H1 (cell line): ENCODE results near the gene ALG3. TPM values are rescaled to one million over a fixed set of nuclear protein-coding genes. Genes with fewer than 3 reads are reported as not detected.

Experiments
- CTCF ChIA-PET: fragments of 300-600 bp; sonication (Branson Sonifier 250); formaldehyde crosslinking; loops from one replicate; lab custom pipeline; 2021; ENCODE audit not compliant: partially characterized antibody; lab: Charles Lee
- POLR2A ChIA-PET: fragments of 300-600 bp; sonication (Branson Sonifier 250); formaldehyde crosslinking; loops from one replicate; lab custom pipeline; 2021; ENCODE audit warnings: inconsistent platforms; ENCODE audit not compliant: partially characterized antibody; lab: Charles Lee
- DNase-seq, 2 experiments: peaks; one replicate each; pipeline versions ENCODE4 v3.0.0 to v3.0.0-alpha.2; 2010 to 2022; ENCODE audit warnings: low spot score in 2 of 2, low read depth in 1 of 2, mixed read lengths in 1 of 2
- FAIRE-seq: peaks from 2 replicates; lab custom pipeline; 2011; peaks lifted over from hg19 to GRCh38; lab: Jason Lieb, UNC
- H2AFZ ChIP-seq: 2 replicates; pipeline ENCODE4 v1.8.1; 2012; ENCODE audit warnings: low read length, inconsistent platforms
- H2AK5ac ChIP-seq: 2 replicates; pipeline ENCODE4 v1.6.1; 2013; ENCODE audit warnings: low read depth, low read length
- H2BK120ac ChIP-seq: replicated peaks from 2 replicates; pipeline ENCODE3; 2013; ENCODE audit warnings: low read depth, low read length, inconsistent platforms
- H2BK12ac ChIP-seq: 2 replicates; pipeline ENCODE4 v1.6.1; 2013; ENCODE audit warnings: low read depth, low read length
- H2BK15ac ChIP-seq: 2 replicates; pipeline ENCODE4 v1.6.1; 2013; ENCODE audit warnings: low read length
- H2BK20ac ChIP-seq: 2 replicates; pipeline ENCODE4 v1.6.1; 2013; ENCODE audit warnings: low read length
- H2BK5ac ChIP-seq: 2 replicates; pipeline ENCODE4 v1.6.1; 2013; ENCODE audit warnings: low read depth, low read length
- H3K14ac ChIP-seq: 2 replicates; pipeline ENCODE4 v1.6.1; 2013; ENCODE audit warnings: inconsistent platforms; ENCODE audit not compliant: insufficient read length
- H3K18ac ChIP-seq: 2 replicates; pipeline ENCODE4 v1.6.1; 2013; ENCODE audit warnings: low read length; ENCODE audit errors: extremely low read depth
- H3K23ac ChIP-seq: 2 replicates; pipeline ENCODE4 v1.6.1; 2013; ENCODE audit warnings: inconsistent platforms; ENCODE audit not compliant: insufficient read length
- H3K23me2 ChIP-seq: 2 replicates; pipeline ENCODE4 v1.6.1; 2013; ENCODE audit warnings: low read depth, low read length
- H3K27ac ChIP-seq: 2 replicates; pipeline ENCODE4 v1.6.1; 2011; ENCODE audit warnings: low read depth, low read length, inconsistent platforms
- H3K27me3 ChIP-seq, 4 experiments: replicated peaks in 1 of 4; 1 replicate in 1 of 4; 2 replicates in 3 of 4; pipeline versions ENCODE4 v1.6.1 to v1.8.1; 2011 to 2013; ENCODE audit warnings: low read length in 3 of 4, mild to moderate bottlenecking in 3 of 4, inconsistent platforms in 2 of 4, mixed read lengths in 2 of 4, moderate library complexity in 1 of 4; ENCODE audit not compliant: control insufficient read depth in 3 of 4, insufficient read depth in 3 of 4; ENCODE audit errors: extremely low read depth in 1 of 4
- H3K36me3 ChIP-seq, 4 experiments: 2 replicates each; pipeline versions ENCODE4 v1.6.1 to v1.8.1; 2011 to 2013; ENCODE audit warnings: mild to moderate bottlenecking in 4 of 4, low read length in 3 of 4, moderate library complexity in 2 of 4, control low read depth in 1 of 4, inconsistent platforms in 1 of 4; ENCODE audit not compliant: insufficient read depth in 4 of 4, control insufficient read depth in 2 of 4
- H3K4ac ChIP-seq: replicated peaks from 2 replicates; pipeline ENCODE3; 2013; ENCODE audit warnings: low read length, low read depth, mixed read lengths, inconsistent platforms; ENCODE audit not compliant: insufficient read length
- H3K4me1 ChIP-seq, 4 experiments: replicated peaks in 1 of 4; 1 replicate in 1 of 4; 2 replicates in 3 of 4; pipeline versions ENCODE4 v1.6.1 to v1.8.1; 2011 to 2013; ENCODE audit warnings: low read length in 3 of 4, inconsistent platforms in 2 of 4, mixed read lengths in 1 of 4; ENCODE audit not compliant: insufficient read depth in 4 of 4, control insufficient read depth in 3 of 4
- H3K4me2 ChIP-seq, 2 experiments: 2 replicates each; pipeline versions ENCODE4 v1.6.1 to v1.8.1; 2011 to 2013; ENCODE audit warnings: low read depth in 2 of 2, low read length in 2 of 2, control low read depth in 1 of 2, inconsistent platforms in 1 of 2, mild to moderate bottlenecking in 1 of 2; ENCODE audit not compliant: insufficient read depth in 1 of 2
- H3K4me3 ChIP-seq, 4 experiments: fragments of 200-600, 300-600 bp in 1 of 4; sonication (generic), shearing (Covaris generic), sonication (Bioruptor Twin) in 1 of 4; 2 replicates each; pipeline versions ENCODE4 v1.5.1 to v1.8.1; 2011 to 2016; ENCODE audit warnings: low read length in 4 of 4, low read depth in 3 of 4, control low read depth in 2 of 4, inconsistent platforms in 2 of 4, mild to moderate bottlenecking in 2 of 4, mixed read lengths in 1 of 4, moderate library complexity in 1 of 4; ENCODE audit not compliant: insufficient read depth in 2 of 4; ENCODE audit errors: extremely low read depth in 1 of 4
- H3K56ac ChIP-seq: replicated peaks from 2 replicates; pipeline ENCODE3; 2013; ENCODE audit warnings: low read depth, mild to moderate bottlenecking, mixed read lengths, low read length, inconsistent platforms; ENCODE audit not compliant: insufficient read length
- H3K79me1 ChIP-seq: 2 replicates; pipeline ENCODE4 v1.6.1; 2013; ENCODE audit warnings: low read depth, low read length, control low read depth
- H3K79me2 ChIP-seq, 2 experiments: 2 replicates each; pipeline versions ENCODE4 v1.6.1 to v1.8.1; 2012 to 2013; ENCODE audit warnings: low read length in 2 of 2, mild to moderate bottlenecking in 2 of 2, inconsistent platforms in 1 of 2; ENCODE audit not compliant: insufficient read depth in 2 of 2, control insufficient read depth in 1 of 2
- H3K9ac ChIP-seq, 4 experiments: replicated peaks in 1 of 4; 1 replicate in 1 of 4; 2 replicates in 3 of 4; pipeline versions ENCODE4 v1.6.1 to v1.8.1; 2011 to 2013; ENCODE audit warnings: low read depth in 3 of 4, low read length in 3 of 4, control low read depth in 2 of 4, mild to moderate bottlenecking in 2 of 4, moderate library complexity in 2 of 4, inconsistent platforms in 1 of 4; ENCODE audit errors: extremely low read depth in 1 of 4
- H3K9me3 ChIP-seq, 2 experiments: 2 replicates each; pipeline versions ENCODE4 v1.6.1 to v1.8.1; 2012 to 2013; ENCODE audit warnings: mild to moderate bottlenecking in 2 of 2, moderate library complexity in 2 of 2, control low read depth in 1 of 2, inconsistent platforms in 1 of 2, low read depth in 1 of 2, low read length in 1 of 2, mixed read lengths in 1 of 2; ENCODE audit not compliant: insufficient read depth in 2 of 2
- H4K20me1 ChIP-seq, 2 experiments: replicated peaks in 1 of 2; 2 replicates each; pipeline versions ENCODE3 to v1.8.1; 2011 to 2013; ENCODE audit warnings: inconsistent platforms in 2 of 2, low read length in 2 of 2, mild to moderate bottlenecking in 1 of 2; ENCODE audit not compliant: insufficient read depth in 2 of 2, control insufficient read depth in 1 of 2
- H4K5ac ChIP-seq: 2 replicates; pipeline ENCODE4 v1.6.1; 2013; ENCODE audit warnings: low read length, low read depth, mixed read lengths, inconsistent platforms; ENCODE audit not compliant: insufficient read length
- H4K8ac ChIP-seq: 2 replicates; pipeline ENCODE4 v1.8.0; 2013; ENCODE audit warnings: mild to moderate bottlenecking, moderate library complexity, low read length, inconsistent platforms; ENCODE audit not compliant: insufficient read depth; ENCODE audit errors: extremely low read depth
- H4K91ac ChIP-seq: replicated peaks from 2 replicates; pipeline ENCODE3; 2013; ENCODE audit warnings: low read length, mixed read lengths, inconsistent platforms; ENCODE audit not compliant: insufficient read length
- ASH2L ChIP-seq: fragments of 200-600, 300-600 bp; sonication (generic); IDR thresholded peaks from one replicate; pipeline ENCODE4 v1.7.1; 2017; ENCODE audit warnings: low read length
- CTCF ChIP-seq, 3 experiments: IDR thresholded peaks; 1 replicate in 2 of 3; 2 replicates in 1 of 3; pipeline versions ENCODE4 v1.5.1 to v1.6.1; 2011; ENCODE audit warnings: low read length in 3 of 3, mild to moderate bottlenecking in 3 of 3, inconsistent platforms in 2 of 3, low read depth in 1 of 3, moderate library complexity in 1 of 3; ENCODE audit not compliant: insufficient read depth in 1 of 3; ENCODE audit errors: control extremely low read depth in 1 of 3
- RAD21 ChIP-seq, 2 experiments: IDR thresholded peaks in 1 of 2; conservative IDR thresholded peaks in 1 of 2; 2 replicates each; pipeline ENCODE4 v1.6.1; 2011; ENCODE audit warnings: low read depth in 2 of 2, low read length in 2 of 2, improper control_type of control experiment in 1 of 2, inconsistent platforms in 1 of 2, mild to moderate bottlenecking in 1 of 2, moderate library complexity in 1 of 2
- YY1 ChIP-seq: IDR thresholded peaks from 2 replicates; pipeline ENCODE4 v1.6.1; 2011; ENCODE audit warnings: low read depth, mild to moderate bottlenecking, low read length
- WGBS, 2 experiments: shearing (Covaris generic) in 1 of 2; methylation state at CpG; one replicate each; pipeline versions ENCODE4 v1.1.6 to v1.1.7; 2013 to 2015; ENCODE audit warnings: low lambda C conversion rate in 2 of 2, mixed read lengths in 2 of 2, inconsistent platforms in 1 of 2, low coverage in 1 of 2, missing lambda C conversion rate in 1 of 2; ENCODE audit not compliant: insufficient replicate concordance in 2 of 2, insufficient coverage in 1 of 2, insufficient read length in 1 of 2; ENCODE audit errors: extremely low coverage in 1 of 2, missing lambda C conversion rate in 1 of 2; 5-methylcytosine and 5-hydroxymethylcytosine counted together
- polyA plus RNA-seq, 7 experiments: library from polyadenylated mRNA; depleted of rRNA in 3 of 7; stranded (reverse) in 5 of 7; unstranded in 2 of 7; fragments of >200 nt in 5 of 7; fragments of 200-250 nt in 2 of 7; gene quantifications; 1 replicate in 5 of 7; 2 replicates in 1 of 7; 4 replicates in 1 of 7; pipeline versions ENCODE4 v1.2.1 to v1.2.3, GENCODE V29; 2011 to 2013; ENCODE audit warnings: missing spikeins in 2 of 7, mixed read lengths in 2 of 7
- total RNA-seq: library from RNA; stranded (reverse); fragmentation: NEBNext Ultra II Directional; extraction: Animal tissue kit (Norgen Biotek cat#: 25700); gene quantifications from 2 replicates; pipeline ENCODE4 v1.2.1, GENCODE V29; 2021
- TF ChIP-seq, protein P1 (sequence below): IDR thresholded peaks from 2 replicates; pipeline ENCODE4 v1.6.1; 2012; ENCODE audit warnings: inconsistent platforms

Gene ALG3
- total and polyA plus RNA-seq, 2 of the 8 experiments (the other 6 are each of a cell fraction or from before 2014, with no cell fraction given), result 54.6 to 148 TPM

- ChIA-PET CTCF (interaction anchor here (0.6 to 8.3 kb wide), 32 partner anchors 8 to 446 kb away, joined by 3 to 52 read pairs (median 3); partner anchors contain the start of genes EEF1AKMT4 and VWA5B2), POLR2A (interaction anchor here (0.5 to 0.8 kb wide), 2 partner anchors 136 to 271 kb away, joined by 3 read pairs; no protein-coding TSS in a partner anchor)
- H3K56ac ChIP-seq, result no peak overlapping the region
- TF ChIP-seq, protein P1, sequence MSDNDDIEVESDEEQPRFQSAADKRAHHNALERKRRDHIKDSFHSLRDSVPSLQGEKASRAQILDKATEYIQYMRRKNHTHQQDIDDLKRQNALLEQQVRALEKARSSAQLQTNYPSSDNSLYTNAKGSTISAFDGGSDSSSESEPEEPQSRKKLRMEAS, result no peak
- TF ChIP-seq RAD21 (IDR thresholded peaks at IDR 0.05 in 1 of 2, conservative IDR thresholded peaks at IDR 0.05 in 1 of 2; ENCODE audit: low read depth in 2 of 2, low read length in 2 of 2), result peak; percentile 94 to 96
- no peak for TF ChIP-seq ASH2L
- 0 out of 2 replicates have a peak, but pooled peaks have one; percentile 50 for TF ChIP-seq YY1
- peak; percentile 63 to 82 (median 78) for TF ChIP-seq CTCF (IDR thresholded peaks at IDR 0.05; ENCODE audit: control extremely low read depth in 1 of 3, insufficient read depth in 1 of 3, low read depth in 1 of 3, low read length in 3 of 3)
- no peaks in the 10 kb centered on the region for H4K20me1 ChIP-seq
- no peak overlapping the region for H4K8ac ChIP-seq
- H2BK15ac ChIP-seq, result no peak overlapping the region
- H2BK120ac ChIP-seq, result no peak overlapping the region
- DNase-seq (peak; percentile 57 to 91), FAIRE-seq (peak; percentile 91)
- no peak overlapping the region for H3K4ac ChIP-seq
- no peak overlapping the region for H3K14ac ChIP-seq
- no peaks in the 10 kb centered on the region for H3K36me3 ChIP-seq
- no peak overlapping the region for H2BK5ac ChIP-seq
- H3K79me1 ChIP-seq, result no peaks in the 10 kb centered on the region
- H3K9ac ChIP-seq, result no peak overlapping the region
- H3K18ac ChIP-seq, result no peak overlapping the region
- H3K4me3 ChIP-seq, result no peak overlapping the region
- H4K91ac ChIP-seq, result no peak overlapping the region
- H2BK12ac ChIP-seq, result no peak overlapping the region
- H3K4me1 ChIP-seq, result peaks cover 0 to 2% (median 0%) of the 10 kb centered on the region in 4 experiments; a peak in 2 of 7 replicates
- no peak overlapping the region for H3K27ac ChIP-seq
- no peak overlapping the region for H2AK5ac ChIP-seq
- H4K5ac ChIP-seq, result no peak overlapping the region
- no peaks in the 10 kb centered on the region for H3K27me3 ChIP-seq
- H3K9me3 ChIP-seq, result no peaks in the 10 kb centered on the region
- H3K23me2 ChIP-seq, result no peaks in the 10 kb centered on the region
- no peak overlapping the region for H3K4me2 ChIP-seq
- H3K23ac ChIP-seq, result no peak overlapping the region
- H2BK20ac ChIP-seq, result no peak overlapping the region
- no peak overlapping the region for H2AFZ ChIP-seq
- H3K79me2 ChIP-seq, result no peaks in the 10 kb centered on the region
- 16% methylated on average over 10 of the region's 10 CpGs; no CpG with 5 or more reads in 1 of the 2 experiments for WGBS, 2 experiments
These were observed 40.7 kb upstream of the ALG3 start for GRCh38 chr3:184289426-184289938.
